A673 (cell line): ENCODE results near the gene TLE3.
"Not testable (repeated sequence)": the region's sequence is repeated elsewhere in the genome, so short reads cannot be mapped to it uniquely, and the experiment has no call there.

ENCODE experiments used
- EZH2 ChIP-seq: fragments of 200-600 bp; sonication (generic); IDR thresholded peaks from 2 replicates; pipeline ENCODE4 v1.6.1; 2017; ENCODE audit warnings: borderline replicate concordance, low read depth, mild to moderate bottlenecking, mixed read lengths, antibody characterized with exemption, low read length; ENCODE audit not compliant: poor library complexity, severe bottlenecking
- TF ChIP-seq, protein P1 (sequence below): fragments of 300-800, 200-600 bp; sonication (generic); conservative IDR thresholded peaks from 2 replicates; pipeline ENCODE4 v1.5.1; 2017; ENCODE audit warnings: low read depth, mild to moderate bottlenecking, antibody characterized with exemption, low read length, moderate library complexity, mixed read lengths

DNA sequence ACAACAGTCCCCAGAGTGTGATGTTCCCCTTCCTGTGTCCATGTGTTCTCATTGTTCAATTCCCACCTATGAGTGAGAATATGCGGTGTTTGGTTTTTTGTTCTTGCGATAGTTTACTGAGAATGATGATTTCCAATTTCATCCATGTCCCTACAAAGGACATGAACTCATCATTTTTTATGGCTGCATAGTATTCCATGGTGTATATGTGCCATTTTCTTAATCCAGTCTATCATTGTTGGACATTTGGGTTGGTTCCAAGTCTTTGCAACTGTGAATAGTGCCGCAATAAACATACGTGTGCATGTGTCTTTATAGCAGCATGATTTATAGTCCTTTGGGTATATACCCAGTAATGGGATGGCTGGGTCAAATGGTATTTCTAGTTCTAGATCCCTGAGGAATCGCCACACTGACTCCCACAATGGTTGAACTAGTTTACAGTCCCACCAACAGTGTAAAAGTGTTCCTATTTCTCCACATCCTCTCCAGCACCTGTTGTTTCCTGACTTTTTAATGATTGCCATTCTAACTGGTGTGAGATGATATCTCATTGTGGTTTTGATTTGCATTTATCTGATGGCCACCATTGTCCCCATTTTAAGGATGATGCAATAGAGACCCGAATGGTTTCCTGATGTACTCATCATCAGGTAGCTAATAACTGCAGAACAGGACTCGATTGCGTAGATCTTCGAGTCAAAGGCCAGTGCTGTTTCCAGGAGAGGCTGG lies 15.0 kb upstream of the TLE3 start:
- not testable (repeated sequence) for TF ChIP-seq EZH2
- TF ChIP-seq, protein P1, sequence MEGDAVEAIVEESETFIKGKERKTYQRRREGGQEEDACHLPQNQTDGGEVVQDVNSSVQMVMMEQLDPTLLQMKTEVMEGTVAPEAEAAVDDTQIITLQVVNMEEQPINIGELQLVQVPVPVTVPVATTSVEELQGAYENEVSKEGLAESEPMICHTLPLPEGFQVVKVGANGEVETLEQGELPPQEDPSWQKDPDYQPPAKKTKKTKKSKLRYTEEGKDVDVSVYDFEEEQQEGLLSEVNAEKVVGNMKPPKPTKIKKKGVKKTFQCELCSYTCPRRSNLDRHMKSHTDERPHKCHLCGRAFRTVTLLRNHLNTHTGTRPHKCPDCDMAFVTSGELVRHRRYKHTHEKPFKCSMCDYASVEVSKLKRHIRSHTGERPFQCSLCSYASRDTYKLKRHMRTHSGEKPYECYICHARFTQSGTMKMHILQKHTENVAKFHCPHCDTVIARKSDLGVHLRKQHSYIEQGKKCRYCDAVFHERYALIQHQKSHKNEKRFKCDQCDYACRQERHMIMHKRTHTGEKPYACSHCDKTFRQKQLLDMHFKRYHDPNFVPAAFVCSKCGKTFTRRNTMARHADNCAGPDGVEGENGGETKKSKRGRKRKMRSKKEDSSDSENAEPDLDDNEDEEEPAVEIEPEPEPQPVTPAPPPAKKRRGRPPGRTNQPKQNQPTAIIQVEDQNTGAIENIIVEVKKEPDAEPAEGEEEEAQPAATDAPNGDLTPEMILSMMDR, result not testable (repeated sequence)
